ENCODE measurements around the gene HMGN2. TPM values are rescaled to one million over a fixed set of nuclear protein-coding genes. Genes with fewer than 3 reads are reported as not detected.

HMGN2 gene
- total RNA-seq, 2 donors from 2014 or later, result 671 to 773 TPM

DNA sequence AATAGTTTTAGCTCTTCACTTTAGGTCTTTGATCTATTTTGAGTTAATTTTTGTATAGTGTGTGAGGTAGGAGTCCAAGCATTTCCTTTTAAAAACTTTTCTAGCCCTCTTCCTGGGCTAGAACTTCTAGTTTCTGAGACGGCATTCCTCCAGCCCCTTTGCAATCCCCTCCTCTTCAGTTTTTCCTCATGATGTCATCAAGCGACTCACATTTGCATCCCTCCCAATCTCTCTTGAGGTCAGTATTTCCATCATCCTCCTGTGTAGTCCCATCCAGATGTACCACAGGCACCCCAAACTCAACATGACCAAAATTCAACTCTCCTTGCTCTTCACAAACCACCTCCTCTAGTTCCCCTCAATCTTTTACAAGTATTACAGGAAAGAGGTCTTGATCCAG lies 10.7 kb downstream of the HMGN2 start:
- H3K9ac ChIP-seq (ENCODE audit: extremely low read depth, low read length, poor library complexity, severe bottlenecking), result no peak overlapping the region
- TF ChIP-seq, protein P1, sequence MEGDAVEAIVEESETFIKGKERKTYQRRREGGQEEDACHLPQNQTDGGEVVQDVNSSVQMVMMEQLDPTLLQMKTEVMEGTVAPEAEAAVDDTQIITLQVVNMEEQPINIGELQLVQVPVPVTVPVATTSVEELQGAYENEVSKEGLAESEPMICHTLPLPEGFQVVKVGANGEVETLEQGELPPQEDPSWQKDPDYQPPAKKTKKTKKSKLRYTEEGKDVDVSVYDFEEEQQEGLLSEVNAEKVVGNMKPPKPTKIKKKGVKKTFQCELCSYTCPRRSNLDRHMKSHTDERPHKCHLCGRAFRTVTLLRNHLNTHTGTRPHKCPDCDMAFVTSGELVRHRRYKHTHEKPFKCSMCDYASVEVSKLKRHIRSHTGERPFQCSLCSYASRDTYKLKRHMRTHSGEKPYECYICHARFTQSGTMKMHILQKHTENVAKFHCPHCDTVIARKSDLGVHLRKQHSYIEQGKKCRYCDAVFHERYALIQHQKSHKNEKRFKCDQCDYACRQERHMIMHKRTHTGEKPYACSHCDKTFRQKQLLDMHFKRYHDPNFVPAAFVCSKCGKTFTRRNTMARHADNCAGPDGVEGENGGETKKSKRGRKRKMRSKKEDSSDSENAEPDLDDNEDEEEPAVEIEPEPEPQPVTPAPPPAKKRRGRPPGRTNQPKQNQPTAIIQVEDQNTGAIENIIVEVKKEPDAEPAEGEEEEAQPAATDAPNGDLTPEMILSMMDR (conservative IDR thresholded peaks at IDR 0.05), result no peak
- Mint-ChIP-seq H3K4me3 (no peak overlapping the region), H3K4me1 (no peaks in the 10 kb centered on the region), H3K36me3 (ENCODE audit: low read depth) (peaks cover 9% of the 10 kb centered on the region), H3K9me3 (no peaks in the 10 kb centered on the region), H3K27me3 (ENCODE audit: insufficient read depth) (no peaks in the 10 kb centered on the region), H3K27ac (peak overlapping the region; percentile 8)
- DNase-seq, result peak; percentile 40
- 80 to 87% methylated on average over 1 to 2 of the region's 2 CpGs for WGBS, 2 experiments (ENCODE audit: insufficient coverage in 1 of 2, insufficient read length in 1 of 2)
- H3K27ac ChIP-seq (ENCODE audit: low read depth, low read length), result no peak overlapping the region
- no peaks in the 10 kb centered on the region for H3K27me3 ChIP-seq (ENCODE audit: control insufficient read depth, insufficient read depth, low read length, poor library complexity, severe bottlenecking)
- no peaks in the 10 kb centered on the region for H3K9me3 ChIP-seq (ENCODE audit: control insufficient read depth, low read length)
- no peak overlapping the region for H3K4me3 ChIP-seq (ENCODE audit: low read length)
- no peaks in the 10 kb centered on the region for H3K4me1 ChIP-seq (ENCODE audit: control insufficient read depth, insufficient read depth, low read length)
- H3K36me3 ChIP-seq (ENCODE audit: control insufficient read depth, insufficient read depth, low read length), result peaks cover 12% of the 10 kb centered on the region

GRCh38 chr1:26483980-26484379 lies 11.7 kb downstream of the HMGN2 start:
- no peaks in the 10 kb centered on the region for H3K9me3 Mint-ChIP-seq
- H3K27me3 Mint-ChIP-seq (ENCODE audit: insufficient read depth), result no peaks in the 10 kb centered on the region
- H3K27ac Mint-ChIP-seq, result no peak overlapping the region
- Histone ChIP-seq H3K27me3 (ENCODE audit: control insufficient read depth, insufficient read depth, low read length, poor library complexity, severe bottlenecking) (no peaks in the 10 kb centered on the region), H3K9me3 (ENCODE audit: control insufficient read depth, low read length) (no peaks in the 10 kb centered on the region), H3K9ac (ENCODE audit: extremely low read depth, low read length, poor library complexity, severe bottlenecking) (no peak overlapping the region), H3K27ac (ENCODE audit: low read depth, low read length) (no peak overlapping the region), H3K4me1 (ENCODE audit: control insufficient read depth, insufficient read depth, low read length) (no peaks in the 10 kb centered on the region), H3K4me3 (ENCODE audit: low read length) (no peak overlapping the region), H3K36me3 (ENCODE audit: control insufficient read depth, insufficient read depth, low read length) (peaks cover 6% of the 10 kb centered on the region)
- peaks cover 4% of the 10 kb centered on the region for H3K36me3 Mint-ChIP-seq (ENCODE audit: low read depth)
- no peaks in the 10 kb centered on the region for H3K4me1 Mint-ChIP-seq
- H3K4me3 Mint-ChIP-seq, result no peak overlapping the region
- no peak for DNase-seq
- TF ChIP-seq, protein P1 (conservative IDR thresholded peaks at IDR 0.05), result no peak
- WGBS, 2 experiments (ENCODE audit: insufficient coverage in 1 of 2, insufficient read length in 1 of 2), result 100% methylated on average over 2 of the region's 2 CpGs; no CpG with 5 or more reads in 1 of the 2 experiments

GRCh38 chr1:26490155-26490554 lies 17.9 kb downstream of the HMGN2 start:
- Mint-ChIP-seq H3K27ac (no peak overlapping the region), H3K9me3 (no peaks in the 10 kb centered on the region), H3K27me3 (ENCODE audit: insufficient read depth) (peaks cover 4% of the 10 kb centered on the region), H3K36me3 (ENCODE audit: low read depth) (no peaks in the 10 kb centered on the region), H3K4me1 (no peaks in the 10 kb centered on the region), H3K4me3 (no peak overlapping the region)
- Histone ChIP-seq H3K36me3 (ENCODE audit: control insufficient read depth, insufficient read depth, low read length) (no peaks in the 10 kb centered on the region), H3K27ac (ENCODE audit: low read depth, low read length) (no peak overlapping the region), H3K9me3 (ENCODE audit: control insufficient read depth, low read length) (no peaks in the 10 kb centered on the region), H3K27me3 (ENCODE audit: control insufficient read depth, insufficient read depth, low read length, poor library complexity, severe bottlenecking) (no peaks in the 10 kb centered on the region), H3K9ac (ENCODE audit: extremely low read depth, low read length, poor library complexity, severe bottlenecking) (no peak overlapping the region), H3K4me3 (ENCODE audit: low read length) (no peak overlapping the region), H3K4me1 (ENCODE audit: control insufficient read depth, insufficient read depth, low read length) (no peaks in the 10 kb centered on the region)
- DNase-seq, result peak; percentile 50
- TF ChIP-seq, protein P1 (conservative IDR thresholded peaks at IDR 0.05), result no peak
- 92 to 97% methylated on average over 4 of the region's 4 CpGs for WGBS, 2 experiments (ENCODE audit: insufficient coverage in 1 of 2, insufficient read length in 1 of 2)
